ENCODE results near the gene GCC1. TPM values are rescaled to one million over a fixed set of nuclear protein-coding genes. Genes with fewer than 3 reads are reported as not detected.

The GCC1 gene
- polyA plus RNA-seq (ENCODE audit: low read depth in 6 of 6) = 10 to 100 TPM in 5 of 6 donors, 1 to 10 TPM in 1; 9.3 to 25.3 (median 15.9) TPM

- peak within 1 kb of the TSS; percentile 82 to 98 (median 96) for H3K27ac Mint-ChIP-seq
- peaks cover 53 to 78% (median 69%) of the 10 kb centered on the region in 3 donors for H3K4me1 Mint-ChIP-seq
- H3K27me3 Mint-ChIP-seq = no peaks in the 10 kb centered on the region
- peaks cover 9 to 12% of the 10 kb centered on the region in 2 donors for H3K36me3 Mint-ChIP-seq
- H3K9me3 Mint-ChIP-seq = no peaks in the 10 kb centered on the region
- ATAC-seq (ENCODE audit: low read depth in 2 of 2) (peak; percentile 78 to 79), DNase-seq (peak; percentile 94)
- peak within 1 kb of the TSS; percentile 89 to 96 (median 94) for H3K4me3 Mint-ChIP-seq
Measured at GRCh38 chr7:127585044-127585953, at the start of gene GCC1. TSS of gene GCC1 (minus strand) at chr7:127585596. CDS start at chr7:127585182, 414 bp downstream.

- peaks cover 0 to 9% (median 0%) of the 10 kb centered on the region in 7 donors for H3K9me3 Mint-ChIP-seq
- ATAC-seq (ENCODE audit: low read depth in 2 of 2) (no peak), DNase-seq (no peak)
- peak overlapping the region in 1 of 6 donors; percentile 64 for H3K27ac Mint-ChIP-seq
- peaks cover 33 to 64% (median 35%) of the 10 kb centered on the region in 3 donors for H3K27me3 Mint-ChIP-seq
- no peaks in the 10 kb centered on the region for H3K36me3 Mint-ChIP-seq
- no peak overlapping the region for H3K4me3 Mint-ChIP-seq
- H3K4me1 Mint-ChIP-seq = peaks cover 0 to 7% (median 5%) of the 10 kb centered on the region in 3 donors
Measured at GRCh38 chr7:127632276-127632910, 47.0 kb upstream of the GCC1 start.

- DNase-seq (peak; percentile 19), ATAC-seq (ENCODE audit: low read depth in 2 of 2) (peak; percentile 42 to 60)
- H3K27me3 Mint-ChIP-seq = peaks cover 29 to 59% (median 29%) of the 10 kb centered on the region in 3 donors
- H3K36me3 Mint-ChIP-seq = no peaks in the 10 kb centered on the region
- H3K27ac Mint-ChIP-seq = no peak overlapping the region
- H3K4me1 Mint-ChIP-seq = peaks cover 0 to 7% (median 5%) of the 10 kb centered on the region in 3 donors
- H3K9me3 Mint-ChIP-seq = peaks cover 0 to 9% (median 0%) of the 10 kb centered on the region in 7 donors
- peak overlapping the region in 2 of 8 donors; percentile 30 to 37 for H3K4me3 Mint-ChIP-seq
Measured at GRCh38 chr7:127629268-127629854, 44.0 kb upstream of the GCC1 start.

DNA sequence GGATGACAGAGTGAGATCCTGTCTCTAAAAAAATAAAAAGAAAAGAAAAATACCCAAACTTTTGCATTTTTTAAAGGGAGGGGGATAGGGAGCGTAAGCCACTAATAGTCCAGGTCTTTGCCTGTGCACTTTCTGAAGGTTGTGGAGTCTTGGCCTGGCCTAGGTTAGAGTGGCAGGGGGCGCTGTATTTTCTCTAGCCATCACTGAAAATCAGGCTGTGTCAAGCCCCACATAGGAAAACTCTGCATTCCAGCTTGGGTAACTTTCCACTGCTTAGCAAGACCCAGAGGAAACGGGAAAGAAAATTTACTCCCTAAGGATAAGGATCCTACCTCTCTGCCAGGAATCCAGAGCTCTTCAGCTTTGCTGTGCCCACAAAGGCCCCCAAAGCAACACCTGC is 43.0 kb upstream of the GCC1 start:
- H3K36me3 Mint-ChIP-seq = no peaks in the 10 kb centered on the region
- H3K4me1 Mint-ChIP-seq = peaks cover 0 to 7% (median 5%) of the 10 kb centered on the region in 3 donors
- H3K4me3 Mint-ChIP-seq = no peak overlapping the region
- DNase-seq = no peak
- H3K27me3 Mint-ChIP-seq = peaks cover 27 to 50% (median 32%) of the 10 kb centered on the region in 3 donors
- ATAC-seq (ENCODE audit: low read depth in 2 of 2) = no peak
- H3K9me3 Mint-ChIP-seq = peaks cover 0 to 7% (median 0%) of the 10 kb centered on the region in 7 donors
- H3K27ac Mint-ChIP-seq = no peak overlapping the region

DNA sequence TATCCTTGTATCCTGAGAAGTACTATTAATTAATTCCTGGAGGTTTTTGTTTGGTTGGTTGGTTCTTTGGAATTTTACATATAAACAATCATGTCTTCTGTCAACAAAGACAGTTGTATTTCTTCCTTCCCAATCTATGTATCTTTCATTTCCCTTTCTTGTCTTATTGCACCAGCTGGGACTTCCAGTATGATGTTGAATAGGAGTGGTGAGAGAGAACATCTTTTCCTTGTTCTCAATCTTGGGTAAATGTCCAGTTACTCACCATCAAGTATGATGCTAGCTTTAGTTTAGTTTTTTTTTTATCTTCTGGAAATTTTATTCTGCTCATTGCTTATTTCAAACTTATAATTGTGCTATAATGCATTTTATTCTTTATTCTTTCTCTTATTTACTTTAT is 39.9 kb upstream of the GCC1 start:
- Mint-ChIP-seq H3K4me1 (peaks cover 8 to 14% (median 13%) of the 10 kb centered on the region in 3 donors), H3K9me3 (peaks cover 0 to 7% (median 0%) of the 10 kb centered on the region in 7 donors), H3K27me3 (peaks cover 26 to 52% (median 48%) of the 10 kb centered on the region in 3 donors), H3K36me3 (no peaks in the 10 kb centered on the region), H3K27ac (no peak overlapping the region), H3K4me3 (no peak overlapping the region)
- DNase-seq (no peak), ATAC-seq (ENCODE audit: low read depth in 2 of 2) (no peak)

DNA sequence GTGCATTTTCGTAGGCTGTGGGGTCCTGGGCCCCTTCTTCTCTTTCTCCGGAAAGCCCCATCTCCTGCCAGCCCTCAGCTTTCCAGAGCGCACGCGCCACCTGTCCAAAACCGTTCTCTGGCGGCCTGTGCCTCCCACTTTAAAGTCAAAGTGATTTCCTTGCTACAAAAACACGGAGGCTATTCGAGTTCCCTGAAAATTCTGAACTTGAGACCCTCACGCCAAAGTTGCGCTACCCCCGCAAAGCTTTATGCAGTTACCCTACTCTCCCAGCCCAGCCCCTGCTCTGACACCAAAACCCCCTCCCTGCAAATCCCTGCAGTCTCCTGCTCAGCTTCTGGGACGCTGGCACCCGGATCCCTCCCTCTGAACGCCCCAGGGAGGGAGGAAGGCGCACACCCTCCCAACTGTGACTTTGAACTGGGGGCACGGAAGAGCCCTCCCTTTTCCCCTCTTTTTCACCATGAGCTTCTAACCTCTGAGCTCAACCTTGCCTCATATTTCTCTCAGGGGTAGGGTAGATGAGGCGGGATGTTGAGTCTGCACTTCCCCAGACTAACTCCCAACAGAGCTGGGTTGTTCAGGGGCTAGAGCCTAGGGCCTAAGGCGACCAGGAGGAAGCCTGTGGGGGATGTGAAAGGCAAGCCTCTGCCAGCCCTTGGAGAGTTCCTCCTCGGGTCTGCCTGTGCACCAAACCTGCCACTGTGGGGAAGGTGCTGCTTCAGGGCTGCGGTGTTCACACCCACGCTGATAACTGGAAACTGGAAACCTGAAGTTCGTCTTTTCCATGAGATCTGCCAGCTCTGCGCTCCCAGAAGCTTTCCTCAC is 35.2 kb upstream of the GCC1 start:
- Mint-ChIP-seq H3K9me3 (peaks cover 0 to 7% (median 0%) of the 10 kb centered on the region in 7 donors), H3K36me3 (no peaks in the 10 kb centered on the region), H3K27me3 (peaks cover 33 to 84% (median 64%) of the 10 kb centered on the region in 3 donors), H3K4me1 (peaks cover 8 to 10% (median 8%) of the 10 kb centered on the region in 3 donors), H3K27ac (peak overlapping the region in 1 of 6 donors; percentile 39), H3K4me3 (peak overlapping the region in 2 of 8 donors; percentile 48 to 53)
- ATAC-seq (ENCODE audit: low read depth in 2 of 2) (no peak), DNase-seq (no peak)

- Mint-ChIP-seq H3K4me3 (no peak overlapping the region), H3K9me3 (peaks cover 0 to 1% (median 0%) of the 10 kb centered on the region in 7 donors), H3K27me3 (peaks cover 32 to 77% (median 64%) of the 10 kb centered on the region in 3 donors), H3K4me1 (peaks cover 8 to 10% (median 8%) of the 10 kb centered on the region in 3 donors), H3K27ac (no peak overlapping the region), H3K36me3 (no peaks in the 10 kb centered on the region)
- peak in 1 of 2 donors; percentile 28 for ATAC-seq (ENCODE audit: low read depth in 2 of 2)
- DNase-seq = no peak
Measured at GRCh38 chr7:127619681-127620405, 34.4 kb upstream of the GCC1 start.

GRCh38 chr7:127618775-127619174 is 33.4 kb upstream of the GCC1 start:
- DNase-seq = no peak
- H3K4me3 Mint-ChIP-seq = no peak overlapping the region
- H3K4me1 Mint-ChIP-seq = peaks cover 8 to 10% (median 8%) of the 10 kb centered on the region in 3 donors
- peaks cover 30 to 81% (median 63%) of the 10 kb centered on the region in 3 donors for H3K27me3 Mint-ChIP-seq
- H3K9me3 Mint-ChIP-seq = peaks cover 0 to 1% (median 0%) of the 10 kb centered on the region in 7 donors
- no peak for ATAC-seq (ENCODE audit: low read depth in 2 of 2)
- H3K36me3 Mint-ChIP-seq = no peaks in the 10 kb centered on the region
- no peak overlapping the region for H3K27ac Mint-ChIP-seq

DNA sequence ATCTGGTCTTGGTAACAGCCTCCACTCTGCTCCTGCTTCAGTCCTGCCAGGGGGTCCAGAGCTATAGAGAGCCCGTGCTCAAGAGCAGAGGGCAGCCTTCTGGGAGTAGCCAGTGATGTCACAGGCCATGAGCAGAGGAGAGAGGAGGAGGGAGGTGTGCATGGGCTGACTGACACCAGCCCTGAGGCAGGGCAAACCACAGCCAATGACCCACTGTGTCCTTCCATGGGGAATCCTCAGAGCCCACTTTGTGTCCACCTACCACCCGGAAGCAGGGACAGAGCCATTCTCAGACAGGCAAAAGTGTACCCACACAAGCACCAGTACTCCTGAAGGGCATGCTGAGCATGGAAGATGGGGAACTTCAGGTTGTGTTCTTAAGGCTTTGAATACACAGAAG is 32.6 kb upstream of the GCC1 start, which contains the start of gene PAX4:
PAX4 (minus strand) TSS at position 101 of the 400 bp plus-strand sequence. CDS start 2,214 bp downstream, outside the sequence.
- Mint-ChIP-seq H3K9me3 (peaks cover 0 to 2% (median 0%) of the 10 kb centered on the region in 7 donors), H3K4me1 (peaks cover 8 to 10% (median 8%) of the 10 kb centered on the region in 3 donors), H3K36me3 (no peaks in the 10 kb centered on the region), H3K4me3 (no peak within 1 kb of the TSS), H3K27me3 (peaks cover 30 to 86% (median 66%) of the 10 kb centered on the region in 3 donors), H3K27ac (no peak within 1 kb of the TSS)
- ATAC-seq (ENCODE audit: low read depth in 2 of 2) (no peak), DNase-seq (no peak)

- Mint-ChIP-seq H3K27me3 (peaks cover 28 to 86% (median 68%) of the 10 kb centered on the region in 3 donors), H3K27ac (no peak overlapping the region), H3K4me3 (no peak overlapping the region), H3K36me3 (peaks cover 0 to 7% of the 10 kb centered on the region in 2 donors), H3K4me1 (peaks cover 8 to 10% (median 8%) of the 10 kb centered on the region in 3 donors), H3K9me3 (peaks cover 0 to 9% (median 1%) of the 10 kb centered on the region in 7 donors)
- ATAC-seq (ENCODE audit: low read depth in 2 of 2) (no peak), DNase-seq (no peak)
Measured at GRCh38 chr7:127616724-127617123, 31.3 kb upstream of the GCC1 start.

- H3K27me3 Mint-ChIP-seq = peaks cover 5 to 57% (median 36%) of the 10 kb centered on the region in 3 donors
- no peak overlapping the region for H3K27ac Mint-ChIP-seq
- H3K36me3 Mint-ChIP-seq = peaks cover 0 to 9% of the 10 kb centered on the region in 2 donors
Measured at GRCh38 chr7:127612263-127612662, 26.9 kb upstream of the GCC1 start.

More at GRCh38 chr7:127612263-127612662, 26.9 kb upstream of the GCC1 start:
- H3K4me1 Mint-ChIP-seq = no peaks in the 10 kb centered on the region
- DNase-seq (no peak), ATAC-seq (ENCODE audit: low read depth in 2 of 2) (no peak)
- H3K9me3 Mint-ChIP-seq = peaks cover 3 to 15% (median 6%) of the 10 kb centered on the region in 7 donors
- H3K4me3 Mint-ChIP-seq = no peak overlapping the region

Measured in naive B cell (primary cell).